ENCODE measurements around the gene CCDC141.

DNA sequence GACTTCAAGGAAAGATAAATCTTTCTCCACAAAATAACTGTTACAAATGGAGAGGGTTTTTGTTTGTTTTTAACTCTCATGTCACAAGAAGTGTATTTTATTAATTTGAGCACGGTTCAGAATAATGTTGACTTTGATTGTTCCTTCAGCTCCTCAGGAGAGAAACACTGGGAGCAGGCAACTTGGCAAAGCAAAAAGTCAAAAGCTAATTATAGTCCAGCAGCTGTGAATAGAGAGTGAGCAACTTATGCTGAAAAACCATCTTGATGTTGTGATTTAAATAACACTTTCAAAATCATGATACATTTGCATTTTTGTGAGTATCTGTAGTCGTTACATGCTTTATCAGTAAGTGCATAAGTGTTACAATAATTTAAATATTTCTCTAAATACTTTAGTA is 205.2 kb downstream of the CCDC141 start:
- TF ChIP-seq, protein P1, sequence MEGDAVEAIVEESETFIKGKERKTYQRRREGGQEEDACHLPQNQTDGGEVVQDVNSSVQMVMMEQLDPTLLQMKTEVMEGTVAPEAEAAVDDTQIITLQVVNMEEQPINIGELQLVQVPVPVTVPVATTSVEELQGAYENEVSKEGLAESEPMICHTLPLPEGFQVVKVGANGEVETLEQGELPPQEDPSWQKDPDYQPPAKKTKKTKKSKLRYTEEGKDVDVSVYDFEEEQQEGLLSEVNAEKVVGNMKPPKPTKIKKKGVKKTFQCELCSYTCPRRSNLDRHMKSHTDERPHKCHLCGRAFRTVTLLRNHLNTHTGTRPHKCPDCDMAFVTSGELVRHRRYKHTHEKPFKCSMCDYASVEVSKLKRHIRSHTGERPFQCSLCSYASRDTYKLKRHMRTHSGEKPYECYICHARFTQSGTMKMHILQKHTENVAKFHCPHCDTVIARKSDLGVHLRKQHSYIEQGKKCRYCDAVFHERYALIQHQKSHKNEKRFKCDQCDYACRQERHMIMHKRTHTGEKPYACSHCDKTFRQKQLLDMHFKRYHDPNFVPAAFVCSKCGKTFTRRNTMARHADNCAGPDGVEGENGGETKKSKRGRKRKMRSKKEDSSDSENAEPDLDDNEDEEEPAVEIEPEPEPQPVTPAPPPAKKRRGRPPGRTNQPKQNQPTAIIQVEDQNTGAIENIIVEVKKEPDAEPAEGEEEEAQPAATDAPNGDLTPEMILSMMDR (IDR thresholded peaks at IDR 0.05), result no peak
- no peak for TF ChIP-seq ZFX (IDR thresholded peaks at IDR 0.05; ENCODE audit: borderline replicate concordance)
